Measurements from ENCODE around the gene TMEM123. TPM values are rescaled to one million over a fixed set of nuclear protein-coding genes. Genes with fewer than 3 reads are reported as not detected.

The TMEM123 gene
- total and polyA plus RNA-seq, 2 of the 4 experiments (the other 2 are of a cell fraction), result 96.9 to 127 TPM

- Histone ChIP-seq H3K79me1 (ENCODE audit: low read depth in 1 of 2, low read length in 2 of 2) (peaks cover 14 to 41% of the 10 kb centered on the region in 2 experiments; a peak in 3 of 4 replicates), H4K20me1 (ENCODE audit: insufficient read depth, low read length) (no peaks in the 10 kb centered on the region), H3K4me1 (ENCODE audit: control insufficient read depth, insufficient read depth, low read length) (peaks cover 4% of the 10 kb centered on the region), H3K27ac (ENCODE audit: insufficient read depth, low read length) (no peak overlapping the region), H2BK15ac (ENCODE audit: low read depth, low read length) (no peak overlapping the region), H3K9me1 (ENCODE audit: insufficient read depth, low read length) (no peaks in the 10 kb centered on the region; the same call in none of the 2 replicates), H2AK5ac (ENCODE audit: low read depth, low read length) (0 out of 2 replicates have a peak overlapping the region, but pooled peaks have one; percentile 39), H3K36me3 (ENCODE audit: control insufficient read depth, insufficient read depth, low read length) (no peaks in the 10 kb centered on the region; the same call in 1 of the 2 replicates), H2AK9ac (replicated peaks; ENCODE audit: low read depth, low read length, poor library complexity) (no peak overlapping the region), H3K56ac (ENCODE audit: extremely low read depth, insufficient read depth, low read length) (no peak overlapping the region), H4K5ac (ENCODE audit: low read depth, low read length) (no peak overlapping the region), H3K4ac (ENCODE audit: low read depth, low read length) (no peak overlapping the region; the same call in 1 of the 2 replicates), H2AFZ (replicated peaks; ENCODE audit: low read length, poor library complexity) (no peak overlapping the region), H4K91ac (ENCODE audit: insufficient read depth, low read depth, low read length) (no peak overlapping the region), H3K27me3 (ENCODE audit: control insufficient read depth, insufficient read depth, low read length) (no peaks in the 10 kb centered on the region), H4K8ac (ENCODE audit: low read depth in 2 of 2, low read length in 2 of 2) (0 out of 4 replicates have a peak overlapping the region, but pooled peaks of 1 of the 2 experiments have one; percentile 1), H2BK5ac (ENCODE audit: low read depth, low read length, poor library complexity, severe bottlenecking) (peak overlapping the region; percentile 35), H3K9ac (ENCODE audit: low read depth, low read length) (no peak overlapping the region), H2BK20ac (ENCODE audit: low read depth, low read length) (no peak overlapping the region), H3K23ac (ENCODE audit: low read depth, low read length) (peak overlapping the region; percentile 49; the same call in 1 of the 2 replicates), H3K18ac (ENCODE audit: low read depth, low read length) (no peak overlapping the region), H3K14ac (replicated peaks; ENCODE audit: low read depth, low read length) (no peak overlapping the region), H3K4me3 (ENCODE audit: insufficient read depth, low read depth, low read length) (no peak overlapping the region), H3K4me2 (ENCODE audit: low read depth, low read length) (no peak overlapping the region), H2BK120ac (ENCODE audit: low read depth, low read length) (no peak overlapping the region), H3K9me3 (ENCODE audit: control insufficient read depth, insufficient read depth, low read length) (no peaks in the 10 kb centered on the region)
- ChIA-PET POLR2A (ENCODE audit: unreplicated experiment) (no interaction called here), CTCF (no interaction called here)
- intact Hi-C loops (cut with micrococcal nuclease), result loop anchor here (5.0 kb wide), 1 partner anchor 41 kb away; no protein-coding TSS in a partner anchor
- in situ Hi-C loops (cut with MboI; ENCODE audit: low sequenced_read_pairs), result no loop called here
- DNase-seq (no peak), ATAC-seq (ENCODE audit: low read depth) (no peak)
- WGBS, 2 experiments (ENCODE audit: extremely low coverage in 2 of 2, insufficient read length in 1 of 2), result 57% methylated on average over 6 of the region's 18 CpGs; no CpG with 5 or more reads in 1 of the 2 experiments
- TF ChIP-seq MAZ (IDR thresholded peaks at IDR 0.05; ENCODE audit: borderline replicate concordance, low read depth, low read length), result no peak
- no peak for TF ChIP-seq SMC3 (IDR thresholded peaks at IDR 0.05; ENCODE audit: low read depth, low read length)
- no peak for TF ChIP-seq RCOR1 (IDR thresholded peaks at IDR 0.05; ENCODE audit: insufficient replicate concordance, low read length)
- TF ChIP-seq RAD21 (IDR thresholded peaks at IDR 0.05; ENCODE audit: low read length), result no peak
- TF ChIP-seq POLR2A (IDR thresholded peaks at IDR 0.05; ENCODE audit: low read depth, low read length), result no peak
- no peak for TF ChIP-seq USF2 (IDR thresholded peaks at IDR 0.05; ENCODE audit: low read depth, low read length)
- TF ChIP-seq FOS (IDR thresholded peaks at IDR 0.05; ENCODE audit: low read depth, low read length), result no peak
- no peak for TF ChIP-seq CEBPB (IDR thresholded peaks at IDR 0.05; ENCODE audit: low read depth, low read length)
- TF ChIP-seq MAFK (IDR thresholded peaks at IDR 0.05; ENCODE audit: low read depth, low read length), result no peak
- no peak for TF ChIP-seq NFE2L2 (IDR thresholded peaks at IDR 0.05; ENCODE audit: low read depth, low read length)
- TF ChIP-seq MXI1 (IDR thresholded peaks at IDR 0.05; ENCODE audit: borderline replicate concordance, low read depth, low read length), result no peak
- no peak for TF ChIP-seq BHLHE40 (IDR thresholded peaks at IDR 0.05; ENCODE audit: low read depth, low read length)
- dilution Hi-C loops (cut with HindIII; ENCODE audit: low sequenced_read_pairs, unreplicated experiment), result no loop called here
- no TSS peak for BruUV-seq (replicated peaks)
Observed at GRCh38 chr11:102438311-102439062, 14.1 kb downstream of the TMEM123 start.
